Measurements from ENCODE around the gene SEC24D.
"Not testable (repeated sequence)": the region's sequence is repeated elsewhere in the genome, so short reads cannot be mapped to it uniquely, and the experiment has no call there.

Gene SEC24D

GRCh38 chr4:118835571-118836300 lies at the start of gene SEC24D:
TSS of gene SEC24D (minus strand) at chr4:118836126. CDS start at chr4:118833696, 2,430 bp downstream.
- DNase-seq (ENCODE audit: low spot score): peak; percentile 91

GRCh38 chr4:118884716-118885115 lies 48.8 kb upstream of the SEC24D start:
- DNase-seq (ENCODE audit: low spot score): no peak

- DNase-seq (ENCODE audit: low spot score): no peak
These were observed 47.9 kb upstream of the SEC24D start for GRCh38 chr4:118883861-118884260.

GRCh38 chr4:118881512-118882146 lies 45.7 kb upstream of the SEC24D start:
- no peak for DNase-seq (ENCODE audit: low spot score)

GRCh38 chr4:118879409-118879808 lies 43.5 kb upstream of the SEC24D start:
- DNase-seq (ENCODE audit: low spot score): no peak

GRCh38 chr4:118878507-118878906 lies 42.6 kb upstream of the SEC24D start:
- DNase-seq (ENCODE audit: low spot score): not testable (repeated sequence)

GRCh38 chr4:118877797-118878196 lies 41.9 kb upstream of the SEC24D start:
- no peak for DNase-seq (ENCODE audit: low spot score)

- no peak for DNase-seq (ENCODE audit: low spot score)
These were observed 36.3 kb upstream of the SEC24D start for GRCh38 chr4:118872181-118872580.

GRCh38 chr4:118869808-118870342 lies 33.9 kb upstream of the SEC24D start:
- peak; percentile 44 for DNase-seq (ENCODE audit: low spot score)

- DNase-seq (ENCODE audit: low spot score): no peak
These were observed 31.6 kb upstream of the SEC24D start for GRCh38 chr4:118867311-118868067.

- DNase-seq (ENCODE audit: low spot score): no peak
These were observed 30.5 kb upstream of the SEC24D start for GRCh38 chr4:118866442-118866841.

GRCh38 chr4:118865091-118865708 lies 29.3 kb upstream of the SEC24D start:
- DNase-seq (ENCODE audit: low spot score): peak; percentile 72

- DNase-seq (ENCODE audit: low spot score): no peak
These were observed 22.9 kb upstream of the SEC24D start for GRCh38 chr4:118858779-118859178.

- no peak for DNase-seq (ENCODE audit: low spot score)
These were observed 21.8 kb upstream of the SEC24D start for GRCh38 chr4:118857760-118858159.

- peak; percentile 60 for DNase-seq (ENCODE audit: low spot score)
These were observed 14.7 kb upstream of the SEC24D start for GRCh38 chr4:118850488-118851173.

- DNase-seq (ENCODE audit: low spot score): no peak
These were observed 14.1 kb upstream of the SEC24D start for GRCh38 chr4:118849867-118850487.

- DNase-seq (ENCODE audit: low spot score): no peak
These were observed 13.0 kb upstream of the SEC24D start for GRCh38 chr4:118848901-118849300.

GRCh38 chr4:118848242-118848641 lies 12.3 kb upstream of the SEC24D start:
- DNase-seq (ENCODE audit: low spot score): no peak

GRCh38 chr4:118846979-118847378 lies 11.1 kb upstream of the SEC24D start:
- DNase-seq (ENCODE audit: low spot score): no peak

GRCh38 chr4:118845552-118846050 lies 9.7 kb upstream of the SEC24D start:
- DNase-seq (ENCODE audit: low spot score): no peak

GRCh38 chr4:118843237-118843636 lies 7.3 kb upstream of the SEC24D start:
- no peak for DNase-seq (ENCODE audit: low spot score)
